IMR-90 (cell line): ENCODE measurements around the gene SPAM1. TPM values are rescaled to one million over a fixed set of nuclear protein-coding genes. Genes with fewer than 3 reads are reported as not detected.

Source experiments
- polyA plus RNA-seq, 3 experiments: library from polyadenylated mRNA; depleted of rRNA; stranded (reverse); fragments of >200 nt; gene quantifications; 2 replicates each; pipeline ENCODE4 v1.2.3, GENCODE V29; 2012; ENCODE audit warnings: low replicate concordance in 1 of 3
- total RNA-seq: library from RNA; depleted of rRNA; stranded (reverse); fragments of >200 nt; gene quantifications from 2 replicates; pipeline ENCODE4 v1.2.3, GENCODE V29; 2012; rRNA removed

The SPAM1 gene
- total and polyA plus RNA-seq, 2 of the 4 experiments (the other 2 are of a cell fraction) = not detected

Other genes with a start within 250 kb of the SPAM1 start
- gene WASL, start 176.2 kb upstream of the SPAM1 start, total RNA-seq = 2.3 and 5.3 TPM in 2 replicates
- 7.4 and 7.9 TPM in 2 replicates for gene WASL, start 176.2 kb upstream of the SPAM1 start, polyA plus RNA-seq (2012; rRNA removed)
- gene HYAL4, start 80.1 kb upstream of the SPAM1 start, total RNA-seq = not detected in 2 replicates
- gene HYAL4, start 80.1 kb upstream of the SPAM1 start, polyA plus RNA-seq (2012; rRNA removed) = not detected in 2 replicates
- gene TMEM229A, start 107.8 kb downstream of the SPAM1 start, total RNA-seq = not detected in 2 replicates
- gene TMEM229A, start 107.8 kb downstream of the SPAM1 start, polyA plus RNA-seq (2012; rRNA removed) = not detected in 2 replicates